ENCODE results near the gene CASZ1. TPM values are rescaled to one million over a fixed set of nuclear protein-coding genes. Genes with fewer than 3 reads are reported as not detected.

The CASZ1 gene
- total RNA-seq, 4 donors from 2014 or later = 5.2 to 38.5 (median 18.7) TPM

DNA sequence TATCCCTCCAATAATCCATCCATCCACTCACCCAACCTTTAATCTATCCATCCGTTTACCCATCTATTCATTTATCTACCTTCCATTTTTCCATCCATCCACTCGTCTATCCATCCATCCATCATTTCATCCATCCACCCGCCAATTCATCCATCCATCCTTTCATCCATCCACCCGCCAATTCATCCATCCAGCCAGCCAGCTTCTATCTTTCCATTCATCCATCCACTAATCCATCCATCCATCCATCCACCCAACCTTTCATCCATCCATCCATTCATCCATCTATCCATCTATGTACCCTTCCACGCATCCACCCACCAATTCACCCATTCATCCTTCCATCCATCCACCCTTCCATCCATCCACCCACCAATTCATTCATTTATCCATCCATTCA lies 10.5 kb upstream of the CASZ1 start:
- 91 to 96% methylated on average over 5 of the region's 5 CpGs for WGBS, 2 donors
- Histone ChIP-seq H3K4me3 (replicated peaks in 1 of 3) (no peak overlapping the region), H3K36me3 (no peaks in the 10 kb centered on the region), H3K9me3 (no peaks in the 10 kb centered on the region), H3K4me1 (no peaks in the 10 kb centered on the region), H3K27me3 (no peaks in the 10 kb centered on the region), H3K27ac (no peak overlapping the region)
- intact Hi-C loops (cut with DNase I) = no loop called here
- TF ChIP-seq POLR2A (IDR thresholded peaks at IDR 0.05) = no peak
- TF ChIP-seq, protein P1, sequence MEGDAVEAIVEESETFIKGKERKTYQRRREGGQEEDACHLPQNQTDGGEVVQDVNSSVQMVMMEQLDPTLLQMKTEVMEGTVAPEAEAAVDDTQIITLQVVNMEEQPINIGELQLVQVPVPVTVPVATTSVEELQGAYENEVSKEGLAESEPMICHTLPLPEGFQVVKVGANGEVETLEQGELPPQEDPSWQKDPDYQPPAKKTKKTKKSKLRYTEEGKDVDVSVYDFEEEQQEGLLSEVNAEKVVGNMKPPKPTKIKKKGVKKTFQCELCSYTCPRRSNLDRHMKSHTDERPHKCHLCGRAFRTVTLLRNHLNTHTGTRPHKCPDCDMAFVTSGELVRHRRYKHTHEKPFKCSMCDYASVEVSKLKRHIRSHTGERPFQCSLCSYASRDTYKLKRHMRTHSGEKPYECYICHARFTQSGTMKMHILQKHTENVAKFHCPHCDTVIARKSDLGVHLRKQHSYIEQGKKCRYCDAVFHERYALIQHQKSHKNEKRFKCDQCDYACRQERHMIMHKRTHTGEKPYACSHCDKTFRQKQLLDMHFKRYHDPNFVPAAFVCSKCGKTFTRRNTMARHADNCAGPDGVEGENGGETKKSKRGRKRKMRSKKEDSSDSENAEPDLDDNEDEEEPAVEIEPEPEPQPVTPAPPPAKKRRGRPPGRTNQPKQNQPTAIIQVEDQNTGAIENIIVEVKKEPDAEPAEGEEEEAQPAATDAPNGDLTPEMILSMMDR (IDR thresholded peaks at IDR 0.05) = no peak
- no peak for DNase-seq

DNA sequence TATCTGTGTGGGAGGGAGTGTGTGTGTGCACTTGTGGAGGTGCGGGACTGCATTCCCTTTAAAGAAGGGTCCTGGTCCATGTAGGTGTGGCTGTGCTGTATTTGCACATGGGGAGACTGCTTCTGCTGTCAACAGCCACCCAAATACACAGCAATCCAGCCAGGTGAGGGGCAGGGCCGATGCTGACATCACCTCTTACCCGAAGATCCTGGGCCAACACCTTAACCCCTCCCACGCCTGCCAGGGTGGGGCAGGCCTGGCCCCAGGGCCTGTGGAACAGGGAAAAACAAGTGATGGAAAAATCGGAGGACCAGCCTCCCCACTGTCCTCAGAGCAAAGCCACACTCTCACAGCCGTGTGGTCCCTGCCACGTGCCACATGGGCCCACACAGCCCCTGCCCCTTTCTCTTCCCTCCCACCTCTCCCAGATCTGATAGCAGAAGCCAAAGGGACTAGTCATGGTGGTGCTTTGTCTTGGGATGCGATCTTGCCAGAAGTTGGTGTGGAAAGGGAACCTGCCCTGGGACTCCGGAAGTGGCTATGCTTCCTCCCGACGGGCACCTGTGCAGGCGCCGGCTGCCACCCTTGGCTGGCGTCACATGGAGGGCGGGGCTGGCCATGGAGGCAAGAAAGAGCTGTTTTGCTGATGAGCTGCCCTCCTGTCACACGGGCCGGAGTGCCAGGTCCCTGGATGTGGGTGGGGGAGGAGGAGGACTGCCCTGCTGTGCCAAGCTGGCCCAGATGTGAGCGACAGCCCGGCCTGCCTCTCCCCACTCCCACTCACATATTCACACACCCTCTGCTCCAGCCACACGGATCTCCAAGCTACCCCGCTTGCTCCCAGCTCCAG lies 7.8 kb upstream of the CASZ1 start:
- DNase-seq = no peak
- Histone ChIP-seq H3K4me1 (no peaks in the 10 kb centered on the region), H3K36me3 (no peaks in the 10 kb centered on the region), H3K27ac (no peak overlapping the region), H3K4me3 (replicated peaks in 1 of 3) (no peak overlapping the region), H3K9me3 (no peaks in the 10 kb centered on the region), H3K27me3 (no peaks in the 10 kb centered on the region)
- intact Hi-C loops (cut with DNase I) = no loop called here
- TF ChIP-seq POLR2A (IDR thresholded peaks at IDR 0.05) = no peak
- TF ChIP-seq, protein P1 (IDR thresholded peaks at IDR 0.05) = no peak
- WGBS, 2 donors = 70 to 75% methylated on average over 21 of the region's 21 CpGs

DNA sequence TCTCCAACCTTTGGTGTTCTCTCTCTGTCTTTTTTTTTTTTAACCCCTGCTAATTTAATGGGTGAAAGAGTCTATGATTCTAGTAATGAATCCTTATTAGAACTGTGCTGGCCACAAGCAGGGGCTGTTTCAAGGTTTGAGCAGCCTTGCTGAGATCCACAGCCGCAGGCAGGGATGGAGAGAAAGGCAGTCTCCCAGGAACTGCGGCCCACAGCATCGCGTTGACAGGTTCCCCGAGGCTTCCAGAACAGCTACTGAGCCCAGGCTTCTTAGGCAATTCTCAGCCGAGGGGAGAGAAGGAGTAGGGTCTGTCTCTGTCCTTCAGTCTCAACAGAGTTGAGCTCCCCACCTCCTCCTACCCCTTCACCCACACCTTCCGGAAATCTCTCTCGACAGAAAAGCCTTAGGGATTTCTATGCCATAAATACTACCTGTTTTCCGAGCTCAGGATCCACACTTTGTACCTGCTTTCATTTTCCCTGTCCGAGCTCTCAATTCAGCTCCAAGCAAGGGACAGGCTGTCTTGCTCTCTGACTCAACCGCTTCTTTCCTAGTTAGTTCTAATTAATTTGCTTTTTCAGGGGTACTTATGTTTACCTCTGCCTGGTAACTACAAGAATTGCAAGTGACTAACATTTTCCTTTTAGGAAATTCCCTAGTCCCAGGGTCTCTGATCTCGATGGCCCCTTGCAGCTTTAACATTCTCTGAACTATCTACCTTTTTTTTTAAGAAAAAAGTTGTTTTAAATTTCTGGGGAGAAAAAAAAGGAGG lies 6.7 kb upstream of the CASZ1 start:
- TF ChIP-seq, protein P1 (IDR thresholded peaks at IDR 0.05) = no peak
- H3K27ac ChIP-seq = no peak overlapping the region
- no peak overlapping the region for H3K4me3 ChIP-seq (replicated peaks in 1 of 3)
- no peaks in the 10 kb centered on the region for H3K27me3 ChIP-seq
- H3K36me3 ChIP-seq = no peaks in the 10 kb centered on the region
- no peaks in the 10 kb centered on the region for H3K4me1 ChIP-seq
- DNase-seq = no peak
- WGBS, 2 donors = 57 to 66% methylated on average over 12 of the region's 12 CpGs
- intact Hi-C loops (cut with DNase I) = no loop called here
- H3K9me3 ChIP-seq = no peaks in the 10 kb centered on the region

DNA sequence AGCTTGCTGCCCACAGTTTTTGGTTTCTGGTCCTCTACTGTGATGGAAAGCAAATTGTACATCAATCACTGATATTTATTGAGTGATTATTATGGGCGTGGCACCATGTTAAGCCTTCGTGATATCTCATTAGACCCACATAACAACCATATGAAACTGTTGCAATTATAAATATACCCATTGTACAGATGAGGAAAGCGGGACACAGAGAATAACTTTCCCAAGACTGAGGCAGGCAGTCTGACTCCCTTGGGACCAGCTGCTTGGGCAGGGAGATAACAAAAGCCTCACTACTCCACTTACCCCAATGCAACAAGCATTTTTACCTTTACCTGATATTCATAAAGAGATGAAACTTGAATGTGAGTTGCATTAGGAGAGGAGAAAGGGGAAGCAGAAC lies 4.3 kb upstream of the CASZ1 start:
- intact Hi-C loops (cut with DNase I) = no loop called here
- TF ChIP-seq, protein P1 (IDR thresholded peaks at IDR 0.05) = no peak
- no peak for TF ChIP-seq POLR2A (IDR thresholded peaks at IDR 0.05)
- no peaks in the 10 kb centered on the region for H3K27me3 ChIP-seq
- H3K36me3 ChIP-seq = no peaks in the 10 kb centered on the region
- WGBS, 2 donors = 91 to 93% methylated on average over 3 of the region's 3 CpGs
- no peak for DNase-seq
- no peak overlapping the region for H3K27ac ChIP-seq
- H3K4me1 ChIP-seq = peaks cover 0 to 9% of the 10 kb centered on the region in 2 donors
- H3K9me3 ChIP-seq = no peaks in the 10 kb centered on the region
- no peak overlapping the region for H3K4me3 ChIP-seq (replicated peaks in 1 of 3)

DNA sequence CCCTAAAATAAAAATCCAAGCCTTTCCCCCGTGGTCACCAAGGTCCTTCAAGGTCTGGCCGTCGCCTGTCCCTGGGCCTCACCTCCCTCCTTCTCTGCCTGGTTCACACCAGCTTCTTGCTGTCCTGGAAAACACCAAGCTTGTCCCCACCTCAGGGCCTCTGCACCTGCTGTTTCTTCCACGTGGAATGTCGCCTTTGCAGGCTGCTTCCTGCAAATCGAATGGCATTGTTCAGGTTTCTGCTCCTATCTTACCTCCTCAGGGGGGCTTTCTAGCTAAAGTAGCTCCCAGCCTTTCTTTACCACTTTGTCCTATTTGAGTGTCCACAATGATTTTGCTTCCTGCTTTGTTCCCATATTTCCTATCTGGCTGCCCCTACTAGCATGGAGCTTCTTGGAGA lies 3.3 kb upstream of the CASZ1 start:
- TF ChIP-seq, protein P1 (IDR thresholded peaks at IDR 0.05) = no peak
- no peak for TF ChIP-seq POLR2A (IDR thresholded peaks at IDR 0.05)
- WGBS, 2 donors = 53 to 59% methylated on average over 6 of the region's 6 CpGs
- intact Hi-C loops (cut with DNase I) = loop anchor here (5.0 kb wide), 1 partner anchor 107 kb away; no protein-coding TSS in a partner anchor
- DNase-seq = no peak
- Histone ChIP-seq H3K27ac (no peak overlapping the region), H3K27me3 (no peaks in the 10 kb centered on the region), H3K9me3 (no peaks in the 10 kb centered on the region), H3K36me3 (no peaks in the 10 kb centered on the region), H3K4me3 (replicated peaks in 1 of 3) (no peak overlapping the region), H3K4me1 (peaks cover 0 to 12% of the 10 kb centered on the region in 2 donors)

All from thyroid gland (tissue), 4 donors.